HepG2 (cell line): ENCODE measurements around the gene ZNF284. TPM values are rescaled to one million over a fixed set of nuclear protein-coding genes. Genes with fewer than 3 reads are reported as not detected.

Experiments used
- ARNT2 ChIP-seq: sonication (generic); formaldehyde crosslinking; IDR thresholded peaks from 2 replicates; pipeline ENCODE4 v1.8.0; 2022; ENCODE audit warnings: mild to moderate bottlenecking, low read depth, missing genetic modification reagents, moderate library complexity
- HNF4A ChIP-seq: sonication (generic); formaldehyde crosslinking; IDR thresholded peaks from 2 replicates; pipeline ENCODE4 v1.4.0; 2020; ENCODE audit warnings: missing genetic modification reagents
- IKZF4 ChIP-seq: sonication (generic); formaldehyde crosslinking; IDR thresholded peaks from 2 replicates; pipeline ENCODE4 v1.5.1; 2020; ENCODE audit warnings: borderline replicate concordance, mild to moderate bottlenecking, low read depth, missing genetic modification reagents; ENCODE audit errors: not compliant biosample characterization
- RXRA ChIP-seq: sonication (generic); formaldehyde crosslinking; IDR thresholded peaks from 2 replicates; pipeline ENCODE4 v1.5.1; 2020; ENCODE audit warnings: missing genetic modification reagents
- TOPORS ChIP-seq: sonication (generic); formaldehyde crosslinking; IDR thresholded peaks from 2 replicates; pipeline ENCODE4 v1.8.0; 2023; ENCODE audit warnings: mild to moderate bottlenecking, missing genetic modification reagents
- ZNF263 ChIP-seq: sonication (generic); formaldehyde crosslinking; IDR thresholded peaks from 2 replicates; pipeline ENCODE4 v1.4.0; 2020; ENCODE audit warnings: missing genetic modification reagents
- ZNF367 ChIP-seq: sonication (generic); formaldehyde crosslinking; IDR thresholded peaks from 2 replicates; pipeline ENCODE4 v1.4.0; 2020; ENCODE audit warnings: missing genetic modification reagents, borderline replicate concordance
- ZNF572 ChIP-seq: sonication (generic); formaldehyde crosslinking; IDR thresholded peaks from 2 replicates; pipeline ENCODE4 v1.5.1; 2020; ENCODE audit warnings: mild to moderate bottlenecking, missing genetic modification reagents
- ZNF674 ChIP-seq: sonication (generic); formaldehyde crosslinking; IDR thresholded peaks from 2 replicates; pipeline ENCODE4 v1.5.0; 2020; ENCODE audit warnings: low read depth, mild to moderate bottlenecking, missing genetic modification reagents
- ZSCAN9 ChIP-seq: IDR thresholded peaks from 2 replicates; pipeline ENCODE4 v1.6.1; 2016; ENCODE audit warnings: borderline replicate concordance
- polyA plus RNA-seq, 8 experiments: library from polyadenylated mRNA; depleted of rRNA in 3 of 8; stranded (reverse) in 7 of 8; unstranded in 1 of 8; fragments of >200 nt; fragmentation: Illumina TruSeq in 4 of 8; extraction: Trizol in 4 of 8; gene quantifications; 2 replicates each; pipeline versions ENCODE4 v1.2.1 to v1.2.3, GENCODE V29; 2011 to 2016; ENCODE audit warnings: low read depth in 4 of 8, missing spikeins in 1 of 8, mixed read lengths in 1 of 8; ENCODE audit not compliant: insufficient read depth in 1 of 8
- total RNA-seq, 5 experiments: library from RNA; depleted of rRNA; stranded (reverse); fragments of >200 nt; fragmentation: Illumina TruSeq; extraction: Trizol; gene quantifications; 2 replicates each; pipeline ENCODE4 v1.2.3, GENCODE V29; 2016; ENCODE audit warnings: low read depth in 1 of 5
- TF ChIP-seq, protein P1 (sequence below): sonication (generic); formaldehyde crosslinking; IDR thresholded peaks from 2 replicates; pipeline ENCODE4 v1.4.0; 2020; ENCODE audit warnings: mild to moderate bottlenecking, missing genetic modification reagents, borderline replicate concordance
- TF ChIP-seq, protein P2 (sequence below): sonication (generic); formaldehyde crosslinking; IDR thresholded peaks from 2 replicates; pipeline ENCODE4 v1.5.1; 2020; ENCODE audit warnings: missing genetic modification reagents, mild to moderate bottlenecking, borderline replicate concordance
- TF ChIP-seq, protein P3 (sequence below): sonication (generic); formaldehyde crosslinking; IDR thresholded peaks from 2 replicates; pipeline ENCODE4 v1.4.0; 2020; ENCODE audit warnings: missing genetic modification reagents
- TF ChIP-seq, protein P4 (sequence below): sonication (generic); formaldehyde crosslinking; IDR thresholded peaks from 2 replicates; pipeline ENCODE4 v1.4.0; 2020; ENCODE audit warnings: missing genetic modification reagents
- TF ChIP-seq, protein P5 (sequence below): sonication (generic); formaldehyde crosslinking; IDR thresholded peaks from 2 replicates; pipeline ENCODE4 v1.8.0; 2022; ENCODE audit warnings: missing genetic modification reagents, mild to moderate bottlenecking, inconsistent platforms, borderline replicate concordance
- TF ChIP-seq, protein P6 (sequence below): sonication (generic); formaldehyde crosslinking; IDR thresholded peaks from 2 replicates; pipeline ENCODE4 v1.8.0; 2022; ENCODE audit warnings: mild to moderate bottlenecking, missing genetic modification reagents, moderate library complexity
- TF ChIP-seq, protein P7 (sequence below): sonication (generic); formaldehyde crosslinking; conservative IDR thresholded peaks from 2 replicates; pipeline ENCODE4 v1.4.0; 2020; ENCODE audit warnings: missing genetic modification reagents
- TF ChIP-seq, protein P8 (sequence below): sonication (generic); formaldehyde crosslinking; IDR thresholded peaks from 2 replicates; pipeline ENCODE4 v1.4.0; 2020; ENCODE audit warnings: missing genetic modification reagents

Gene ZNF284
- total and polyA plus RNA-seq, 2 of the 13 experiments (the other 11 are each of a cell fraction or from before 2014, with no cell fraction given): 1.2 to 2.3 TPM

DNA sequence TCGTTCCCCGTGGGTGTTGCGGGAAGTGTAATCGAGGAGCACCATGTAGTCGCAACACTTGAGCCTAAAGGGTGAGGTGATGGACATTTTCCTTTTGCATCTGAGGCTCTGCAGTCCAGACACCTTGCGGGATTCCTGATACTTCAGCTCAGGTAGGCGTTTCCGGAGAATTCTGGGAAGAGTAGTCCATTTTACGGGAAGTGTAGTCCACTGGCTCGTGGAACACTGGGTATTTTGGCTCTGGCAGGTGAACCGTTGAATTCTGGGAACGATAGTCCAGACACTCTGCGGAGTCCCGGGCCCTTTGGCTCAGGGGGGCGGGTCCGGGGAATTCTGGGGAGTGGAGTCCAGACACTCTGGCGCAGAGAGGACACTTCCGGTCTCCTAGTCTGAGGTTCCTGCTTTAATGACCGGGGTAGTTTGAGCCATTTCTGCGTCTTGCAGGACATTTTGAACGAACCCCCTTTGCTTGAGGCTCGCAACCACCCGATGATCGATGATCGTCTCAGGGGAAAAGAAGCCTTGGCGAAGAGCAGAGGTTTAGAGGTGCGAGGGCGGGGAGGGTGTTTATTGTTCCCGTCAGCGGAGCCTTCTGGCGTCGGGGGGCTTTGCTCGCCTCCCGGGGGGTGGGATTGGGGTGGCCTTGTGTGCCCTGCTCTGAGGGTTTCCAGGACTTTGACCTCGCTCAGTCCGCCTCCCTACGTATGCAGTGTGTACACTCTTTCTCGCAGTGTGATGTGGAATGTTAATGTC lies 20.1 kb upstream of the ZNF284 start, which contains the start of gene ZNF223 (continued):
- TF ChIP-seq HNF4A: peak; percentile 67; the same call in 1 of the 2 replicates
- no peak for TF ChIP-seq ARNT2 (CRISPR knock-in tag)
- TF ChIP-seq ZNF367 (CRISPR knock-in tag): no peak
- no peak for TF ChIP-seq IKZF4 (CRISPR knock-in tag)
- TF ChIP-seq, protein P1, sequence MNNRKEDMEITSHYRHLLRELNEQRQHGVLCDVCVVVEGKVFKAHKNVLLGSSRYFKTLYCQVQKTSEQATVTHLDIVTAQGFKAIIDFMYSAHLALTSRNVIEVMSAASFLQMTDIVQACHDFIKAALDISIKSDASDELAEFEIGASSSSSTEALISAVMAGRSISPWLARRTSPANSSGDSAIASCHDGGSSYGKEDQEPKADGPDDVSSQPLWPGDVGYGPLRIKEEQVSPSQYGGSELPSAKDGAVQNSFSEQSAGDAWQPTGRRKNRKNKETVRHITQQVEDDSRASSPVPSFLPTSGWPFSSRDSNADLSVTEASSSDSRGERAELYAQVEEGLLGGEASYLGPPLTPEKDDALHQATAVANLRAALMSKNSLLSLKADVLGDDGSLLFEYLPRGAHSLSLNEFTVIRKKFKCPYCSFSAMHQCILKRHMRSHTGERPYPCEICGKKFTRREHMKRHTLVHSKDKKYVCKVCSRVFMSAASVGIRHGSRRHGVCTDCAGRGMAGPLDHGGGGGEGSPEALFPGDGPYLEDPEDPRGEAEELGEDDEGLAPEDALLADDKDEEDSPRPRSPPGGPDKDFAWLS (CRISPR knock-in tag): no peak
- TF ChIP-seq, protein P2, sequence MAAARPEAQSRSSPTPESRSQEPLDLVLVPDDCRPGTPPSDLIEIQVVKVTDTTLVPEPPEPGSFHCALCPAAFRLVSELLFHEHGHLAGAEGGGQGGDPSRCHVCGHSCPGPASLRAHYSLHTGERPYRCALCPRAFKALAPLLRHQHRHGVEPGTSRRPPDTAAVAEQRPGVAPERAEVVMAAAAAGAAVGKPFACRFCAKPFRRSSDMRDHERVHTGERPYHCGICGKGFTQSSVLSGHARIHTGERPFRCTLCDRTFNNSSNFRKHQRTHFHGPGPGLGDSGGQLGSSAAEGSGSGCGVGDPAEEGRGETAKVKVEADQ (CRISPR knock-in tag): no peak
- TF ChIP-seq ZSCAN9: no peak
- TF ChIP-seq, protein P3, sequence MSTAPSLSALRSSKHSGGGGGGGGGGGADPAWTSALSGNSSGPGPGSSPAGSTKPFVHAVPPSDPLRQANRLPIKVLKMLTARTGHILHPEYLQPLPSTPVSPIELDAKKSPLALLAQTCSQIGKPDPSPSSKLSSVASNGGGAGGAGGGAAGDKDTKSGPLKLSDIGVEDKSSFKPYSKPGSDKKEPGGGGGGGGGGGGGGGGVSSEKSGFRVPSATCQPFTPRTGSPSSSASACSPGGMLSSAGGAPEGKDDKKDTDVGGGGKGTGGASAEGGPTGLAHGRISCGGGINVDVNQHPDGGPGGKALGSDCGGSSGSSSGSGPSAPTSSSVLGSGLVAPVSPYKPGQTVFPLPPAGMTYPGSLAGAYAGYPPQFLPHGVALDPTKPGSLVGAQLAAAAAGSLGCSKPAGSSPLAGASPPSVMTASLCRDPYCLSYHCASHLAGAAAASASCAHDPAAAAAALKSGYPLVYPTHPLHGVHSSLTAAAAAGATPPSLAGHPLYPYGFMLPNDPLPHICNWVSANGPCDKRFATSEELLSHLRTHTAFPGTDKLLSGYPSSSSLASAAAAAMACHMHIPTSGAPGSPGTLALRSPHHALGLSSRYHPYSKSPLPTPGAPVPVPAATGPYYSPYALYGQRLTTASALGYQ (CRISPR knock-in tag): 0 out of 2 replicates have a peak, but pooled peaks have one; percentile 41
- TF ChIP-seq ZNF263 (CRISPR knock-in tag): no peak
- TF ChIP-seq, protein P4, sequence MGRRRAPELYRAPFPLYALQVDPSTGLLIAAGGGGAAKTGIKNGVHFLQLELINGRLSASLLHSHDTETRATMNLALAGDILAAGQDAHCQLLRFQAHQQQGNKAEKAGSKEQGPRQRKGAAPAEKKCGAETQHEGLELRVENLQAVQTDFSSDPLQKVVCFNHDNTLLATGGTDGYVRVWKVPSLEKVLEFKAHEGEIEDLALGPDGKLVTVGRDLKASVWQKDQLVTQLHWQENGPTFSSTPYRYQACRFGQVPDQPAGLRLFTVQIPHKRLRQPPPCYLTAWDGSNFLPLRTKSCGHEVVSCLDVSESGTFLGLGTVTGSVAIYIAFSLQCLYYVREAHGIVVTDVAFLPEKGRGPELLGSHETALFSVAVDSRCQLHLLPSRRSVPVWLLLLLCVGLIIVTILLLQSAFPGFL: no peak
- TF ChIP-seq, protein P5, sequence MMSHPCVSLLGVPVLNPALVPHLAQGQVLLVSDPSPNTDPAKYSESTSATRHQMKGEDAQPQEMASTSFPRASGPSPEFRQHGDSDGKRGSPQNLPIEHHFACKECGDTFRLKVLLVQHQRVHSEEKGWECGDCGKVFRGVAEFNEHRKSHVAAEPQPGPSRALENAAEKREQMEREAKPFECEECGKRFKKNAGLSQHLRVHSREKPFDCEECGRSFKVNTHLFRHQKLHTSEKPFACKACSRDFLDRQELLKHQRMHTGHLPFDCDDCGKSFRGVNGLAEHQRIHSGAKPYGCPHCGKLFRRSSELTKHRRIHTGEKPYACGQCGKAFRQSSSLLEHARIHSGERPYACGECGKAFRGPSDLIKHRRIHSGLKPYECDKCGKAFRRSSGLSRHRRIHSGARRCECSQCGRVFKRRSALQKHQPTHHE (CRISPR knock-in tag): no peak
- no peak for TF ChIP-seq ZNF572 (CRISPR knock-in tag)
- peak; percentile 33; the same call in 1 of the 2 replicates for TF ChIP-seq RXRA (CRISPR knock-in tag)
- TF ChIP-seq, protein P6, sequence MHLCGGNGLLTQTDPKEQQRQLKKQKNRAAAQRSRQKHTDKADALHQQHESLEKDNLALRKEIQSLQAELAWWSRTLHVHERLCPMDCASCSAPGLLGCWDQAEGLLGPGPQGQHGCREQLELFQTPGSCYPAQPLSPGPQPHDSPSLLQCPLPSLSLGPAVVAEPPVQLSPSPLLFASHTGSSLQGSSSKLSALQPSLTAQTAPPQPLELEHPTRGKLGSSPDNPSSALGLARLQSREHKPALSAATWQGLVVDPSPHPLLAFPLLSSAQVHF: no peak
- TF ChIP-seq, protein P7, sequence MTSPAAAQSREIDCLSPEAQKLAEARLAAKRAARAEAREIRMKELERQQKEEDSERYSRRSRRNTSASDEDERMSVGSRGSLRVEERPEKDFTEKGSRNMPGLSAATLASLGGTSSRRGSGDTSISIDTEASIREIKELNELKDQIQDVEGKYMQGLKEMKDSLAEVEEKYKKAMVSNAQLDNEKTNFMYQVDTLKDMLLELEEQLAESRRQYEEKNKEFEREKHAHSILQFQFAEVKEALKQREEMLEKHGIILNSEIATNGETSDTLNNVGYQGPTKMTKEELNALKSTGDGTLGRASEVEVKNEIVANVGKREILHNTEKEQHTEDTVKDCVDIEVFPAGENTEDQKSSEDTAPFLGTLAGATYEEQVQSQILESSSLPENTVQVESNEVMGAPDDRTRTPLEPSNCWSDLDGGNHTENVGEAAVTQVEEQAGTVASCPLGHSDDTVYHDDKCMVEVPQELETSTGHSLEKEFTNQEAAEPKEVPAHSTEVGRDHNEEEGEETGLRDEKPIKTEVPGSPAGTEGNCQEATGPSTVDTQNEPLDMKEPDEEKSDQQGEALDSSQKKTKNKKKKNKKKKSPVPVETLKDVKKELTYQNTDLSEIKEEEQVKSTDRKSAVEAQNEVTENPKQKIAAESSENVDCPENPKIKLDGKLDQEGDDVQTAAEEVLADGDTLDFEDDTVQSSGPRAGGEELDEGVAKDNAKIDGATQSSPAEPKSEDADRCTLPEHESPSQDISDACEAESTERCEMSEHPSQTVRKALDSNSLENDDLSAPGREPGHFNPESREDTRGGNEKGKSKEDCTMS (CRISPR knock-in tag): no peak
- no peak for TF ChIP-seq TOPORS (CRISPR knock-in tag)
- TF ChIP-seq, protein P8, sequence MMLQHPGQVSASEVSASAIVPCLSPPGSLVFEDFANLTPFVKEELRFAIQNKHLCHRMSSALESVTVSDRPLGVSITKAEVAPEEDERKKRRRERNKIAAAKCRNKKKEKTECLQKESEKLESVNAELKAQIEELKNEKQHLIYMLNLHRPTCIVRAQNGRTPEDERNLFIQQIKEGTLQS (CRISPR knock-in tag): no peak
- TF ChIP-seq ZNF674 (CRISPR knock-in tag): no peak
